HepG2 (cell line): ENCODE measurements around the gene EMC9. TPM values are rescaled to one million over a fixed set of nuclear protein-coding genes. Genes with fewer than 3 reads are reported as not detected.

ENCODE experiments used
- ETV6 ChIP-seq: sonication (generic); formaldehyde crosslinking; conservative IDR thresholded peaks from 2 replicates; pipeline ENCODE4 v1.4.0; 2020; ENCODE audit warnings: missing genetic modification reagents
- GPN1 ChIP-seq: sonication (generic); formaldehyde crosslinking; IDR thresholded peaks from 2 replicates; pipeline ENCODE4 v1.5.1; 2020; ENCODE audit warnings: missing genetic modification reagents, borderline replicate concordance
- MEIS2 ChIP-seq: sonication (generic); formaldehyde crosslinking; IDR thresholded peaks from 2 replicates; pipeline ENCODE4 v1.9.0; 2021; ENCODE audit warnings: mild to moderate bottlenecking, missing genetic modification reagents
- PPARG ChIP-seq: conservative IDR thresholded peaks from 2 replicates; pipeline ENCODE4 v1.6.1; 2016; ENCODE audit warnings: missing biosample characterization, missing genetic modification reagents
- ZNF160 ChIP-seq: sonication (generic); formaldehyde crosslinking; IDR thresholded peaks from 2 replicates; pipeline ENCODE4 v1.8.0; 2022; ENCODE audit warnings: mild to moderate bottlenecking, inconsistent platforms, missing genetic modification reagents
- ZNF441 ChIP-seq: sonication (generic); formaldehyde crosslinking; IDR thresholded peaks from 2 replicates; pipeline ENCODE4 v1.7.0; 2021; ENCODE audit warnings: missing genetic modification reagents, borderline replicate concordance
- ZNF468 ChIP-seq: sonication (generic); formaldehyde crosslinking; IDR thresholded peaks from 2 replicates; pipeline ENCODE4 v1.8.0; 2022; ENCODE audit warnings: mild to moderate bottlenecking, moderate library complexity, missing genetic modification reagents
- polyA plus RNA-seq, 8 experiments: library from polyadenylated mRNA; depleted of rRNA in 3 of 8; stranded (reverse) in 7 of 8; unstranded in 1 of 8; fragments of >200 nt; fragmentation: Illumina TruSeq in 4 of 8; extraction: Trizol in 4 of 8; gene quantifications; 2 replicates each; pipeline versions ENCODE4 v1.2.1 to v1.2.3, GENCODE V29; 2011 to 2016; ENCODE audit warnings: low read depth in 4 of 8, missing spikeins in 1 of 8, mixed read lengths in 1 of 8; ENCODE audit not compliant: insufficient read depth in 1 of 8
- total RNA-seq, 5 experiments: library from RNA; depleted of rRNA; stranded (reverse); fragments of >200 nt; fragmentation: Illumina TruSeq; extraction: Trizol; gene quantifications; 2 replicates each; pipeline ENCODE4 v1.2.3, GENCODE V29; 2016; ENCODE audit warnings: low read depth in 1 of 5
- TF ChIP-seq, protein P1 (sequence below): sonication (generic); formaldehyde crosslinking; IDR thresholded peaks from 2 replicates; pipeline ENCODE4 v1.5.1; 2020; ENCODE audit warnings: missing genetic modification reagents, mild to moderate bottlenecking, borderline replicate concordance
- TF ChIP-seq, protein P2 (sequence below): sonication (generic); formaldehyde crosslinking; IDR thresholded peaks from 2 replicates; pipeline ENCODE4 v1.5.0; 2020; ENCODE audit warnings: missing genetic modification reagents
- TF ChIP-seq, protein P3 (sequence below): IDR thresholded peaks from 2 replicates; pipeline ENCODE4 v1.6.1; 2016; ENCODE audit warnings: missing compliant biosample characterization, missing genetic modification reagents, borderline replicate concordance
- TF ChIP-seq, protein P4 (sequence below): IDR thresholded peaks from 2 replicates; pipeline ENCODE4 v1.6.1; 2016; ENCODE audit warnings: low read depth, missing genetic modification reagents, missing compliant biosample characterization
- TF ChIP-seq, protein P5 (sequence below): sonication (generic); formaldehyde crosslinking; IDR thresholded peaks from 2 replicates; pipeline ENCODE4 v1.4.0; 2020; ENCODE audit warnings: missing genetic modification reagents
- TF ChIP-seq, protein P6 (sequence below): sonication (generic); formaldehyde crosslinking; IDR thresholded peaks from 2 replicates; pipeline ENCODE4 v1.8.1; 2023; ENCODE audit warnings: mild to moderate bottlenecking, missing genetic modification reagents, borderline replicate concordance

The EMC9 gene
- total and polyA plus RNA-seq, 2 of the 13 experiments (the other 11 are each of a cell fraction or from before 2014, with no cell fraction given) = 60.5 to 78.7 TPM

DNA sequence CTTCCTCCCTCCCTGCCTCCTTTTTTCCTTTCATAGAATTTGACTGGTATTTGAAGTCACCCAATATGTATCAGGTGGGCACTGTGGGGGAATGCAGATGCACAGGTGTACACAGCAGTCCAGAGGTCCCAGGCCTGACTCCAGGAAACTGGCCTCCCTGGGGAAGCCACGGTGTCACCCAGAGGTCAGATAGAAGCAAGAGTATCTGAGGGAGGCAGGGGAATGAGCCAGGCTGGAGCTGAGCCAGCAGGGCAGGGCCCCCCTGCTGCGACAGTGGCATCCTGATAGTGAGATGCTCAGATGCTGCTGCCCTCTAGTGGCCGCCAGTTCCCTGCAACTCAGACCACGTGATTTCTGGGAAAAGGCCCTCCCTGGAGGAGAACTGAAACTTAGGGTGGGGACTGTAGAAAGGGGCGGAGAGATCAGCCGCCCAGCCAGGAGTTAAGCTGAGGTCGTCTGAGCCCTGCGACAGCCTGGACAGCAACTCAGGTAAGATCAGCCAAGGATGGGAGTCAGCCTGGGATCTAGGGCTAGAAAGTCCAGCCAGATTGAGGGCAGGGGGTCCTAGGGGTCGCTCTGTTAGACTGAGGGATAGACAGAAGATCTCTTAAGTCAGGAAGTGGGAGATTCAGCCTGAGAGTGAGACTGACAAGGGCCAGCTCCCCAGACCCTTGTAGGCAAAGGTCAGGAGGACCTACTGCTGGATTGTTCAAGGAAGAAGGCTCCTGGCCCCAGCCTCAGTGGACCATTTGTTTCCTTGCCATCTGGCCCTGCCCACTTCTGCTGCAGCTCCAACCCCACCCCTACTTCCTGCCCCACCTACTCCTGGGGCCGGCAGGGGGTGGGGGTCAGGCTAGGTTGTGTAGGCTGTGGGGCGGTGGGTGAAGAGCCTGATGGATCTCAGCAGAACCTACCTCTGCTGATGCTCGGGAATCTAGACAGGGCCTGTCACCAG, 19.7 kb upstream of the EMC9 start, which contains the start of gene IRF9 (continued):
- TF ChIP-seq, protein P1, sequence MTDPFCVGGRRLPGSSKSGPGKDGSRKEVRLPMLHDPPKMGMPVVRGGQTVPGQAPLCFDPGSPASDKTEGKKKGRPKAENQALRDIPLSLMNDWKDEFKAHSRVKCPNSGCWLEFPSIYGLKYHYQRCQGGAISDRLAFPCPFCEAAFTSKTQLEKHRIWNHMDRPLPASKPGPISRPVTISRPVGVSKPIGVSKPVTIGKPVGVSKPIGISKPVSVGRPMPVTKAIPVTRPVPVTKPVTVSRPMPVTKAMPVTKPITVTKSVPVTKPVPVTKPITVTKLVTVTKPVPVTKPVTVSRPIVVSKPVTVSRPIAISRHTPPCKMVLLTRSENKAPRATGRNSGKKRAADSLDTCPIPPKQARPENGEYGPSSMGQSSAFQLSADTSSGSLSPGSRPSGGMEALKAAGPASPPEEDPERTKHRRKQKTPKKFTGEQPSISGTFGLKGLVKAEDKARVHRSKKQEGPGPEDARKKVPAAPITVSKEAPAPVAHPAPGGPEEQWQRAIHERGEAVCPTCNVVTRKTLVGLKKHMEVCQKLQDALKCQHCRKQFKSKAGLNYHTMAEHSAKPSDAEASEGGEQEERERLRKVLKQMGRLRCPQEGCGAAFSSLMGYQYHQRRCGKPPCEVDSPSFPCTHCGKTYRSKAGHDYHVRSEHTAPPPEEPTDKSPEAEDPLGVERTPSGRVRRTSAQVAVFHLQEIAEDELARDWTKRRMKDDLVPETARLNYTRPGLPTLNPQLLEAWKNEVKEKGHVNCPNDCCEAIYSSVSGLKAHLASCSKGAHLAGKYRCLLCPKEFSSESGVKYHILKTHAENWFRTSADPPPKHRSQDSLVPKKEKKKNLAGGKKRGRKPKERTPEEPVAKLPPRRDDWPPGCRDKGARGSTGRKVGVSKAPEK (CRISPR knock-in tag) = no peak; the same call in 1 of the 2 replicates
- TF ChIP-seq ZNF160 (CRISPR knock-in tag) (peak; percentile 43; the same call in 1 of the 2 replicates), MEIS2 (peak; percentile 78), ETV6 (CRISPR knock-in tag) (peak; percentile 98), PPARG (CRISPR knock-in tag) (peak; percentile 93), GPN1 (peak; percentile 55; the same call in 1 of the 2 replicates), ZNF468 (CRISPR knock-in tag) (no peak), ZNF441 (CRISPR knock-in tag) (peak; percentile 88; the same call in 1 of the 2 replicates)
- TF ChIP-seq, protein P2, sequence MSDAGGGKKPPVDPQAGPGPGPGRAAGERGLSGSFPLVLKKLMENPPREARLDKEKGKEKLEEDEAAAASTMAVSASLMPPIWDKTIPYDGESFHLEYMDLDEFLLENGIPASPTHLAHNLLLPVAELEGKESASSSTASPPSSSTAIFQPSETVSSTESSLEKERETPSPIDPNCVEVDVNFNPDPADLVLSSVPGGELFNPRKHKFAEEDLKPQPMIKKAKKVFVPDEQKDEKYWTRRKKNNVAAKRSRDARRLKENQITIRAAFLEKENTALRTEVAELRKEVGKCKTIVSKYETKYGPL (CRISPR knock-in tag) = no peak; the same call in 1 of the 2 replicates
- TF ChIP-seq, protein P3, sequence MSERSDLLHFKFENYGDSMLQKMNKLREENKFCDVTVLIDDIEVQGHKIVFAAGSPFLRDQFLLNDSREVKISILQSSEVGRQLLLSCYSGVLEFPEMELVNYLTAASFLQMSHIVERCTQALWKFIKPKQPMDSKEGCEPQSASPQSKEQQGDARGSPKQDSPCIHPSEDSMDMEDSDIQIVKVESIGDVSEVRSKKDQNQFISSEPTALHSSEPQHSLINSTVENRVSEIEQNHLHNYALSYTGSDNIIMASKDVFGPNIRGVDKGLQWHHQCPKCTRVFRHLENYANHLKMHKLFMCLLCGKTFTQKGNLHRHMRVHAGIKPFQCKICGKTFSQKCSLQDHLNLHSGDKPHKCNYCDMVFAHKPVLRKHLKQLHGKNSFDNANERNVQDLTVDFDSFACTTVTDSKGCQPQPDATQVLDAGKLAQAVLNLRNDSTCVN (CRISPR knock-in tag) = peak; percentile 89
- TF ChIP-seq, protein P4, sequence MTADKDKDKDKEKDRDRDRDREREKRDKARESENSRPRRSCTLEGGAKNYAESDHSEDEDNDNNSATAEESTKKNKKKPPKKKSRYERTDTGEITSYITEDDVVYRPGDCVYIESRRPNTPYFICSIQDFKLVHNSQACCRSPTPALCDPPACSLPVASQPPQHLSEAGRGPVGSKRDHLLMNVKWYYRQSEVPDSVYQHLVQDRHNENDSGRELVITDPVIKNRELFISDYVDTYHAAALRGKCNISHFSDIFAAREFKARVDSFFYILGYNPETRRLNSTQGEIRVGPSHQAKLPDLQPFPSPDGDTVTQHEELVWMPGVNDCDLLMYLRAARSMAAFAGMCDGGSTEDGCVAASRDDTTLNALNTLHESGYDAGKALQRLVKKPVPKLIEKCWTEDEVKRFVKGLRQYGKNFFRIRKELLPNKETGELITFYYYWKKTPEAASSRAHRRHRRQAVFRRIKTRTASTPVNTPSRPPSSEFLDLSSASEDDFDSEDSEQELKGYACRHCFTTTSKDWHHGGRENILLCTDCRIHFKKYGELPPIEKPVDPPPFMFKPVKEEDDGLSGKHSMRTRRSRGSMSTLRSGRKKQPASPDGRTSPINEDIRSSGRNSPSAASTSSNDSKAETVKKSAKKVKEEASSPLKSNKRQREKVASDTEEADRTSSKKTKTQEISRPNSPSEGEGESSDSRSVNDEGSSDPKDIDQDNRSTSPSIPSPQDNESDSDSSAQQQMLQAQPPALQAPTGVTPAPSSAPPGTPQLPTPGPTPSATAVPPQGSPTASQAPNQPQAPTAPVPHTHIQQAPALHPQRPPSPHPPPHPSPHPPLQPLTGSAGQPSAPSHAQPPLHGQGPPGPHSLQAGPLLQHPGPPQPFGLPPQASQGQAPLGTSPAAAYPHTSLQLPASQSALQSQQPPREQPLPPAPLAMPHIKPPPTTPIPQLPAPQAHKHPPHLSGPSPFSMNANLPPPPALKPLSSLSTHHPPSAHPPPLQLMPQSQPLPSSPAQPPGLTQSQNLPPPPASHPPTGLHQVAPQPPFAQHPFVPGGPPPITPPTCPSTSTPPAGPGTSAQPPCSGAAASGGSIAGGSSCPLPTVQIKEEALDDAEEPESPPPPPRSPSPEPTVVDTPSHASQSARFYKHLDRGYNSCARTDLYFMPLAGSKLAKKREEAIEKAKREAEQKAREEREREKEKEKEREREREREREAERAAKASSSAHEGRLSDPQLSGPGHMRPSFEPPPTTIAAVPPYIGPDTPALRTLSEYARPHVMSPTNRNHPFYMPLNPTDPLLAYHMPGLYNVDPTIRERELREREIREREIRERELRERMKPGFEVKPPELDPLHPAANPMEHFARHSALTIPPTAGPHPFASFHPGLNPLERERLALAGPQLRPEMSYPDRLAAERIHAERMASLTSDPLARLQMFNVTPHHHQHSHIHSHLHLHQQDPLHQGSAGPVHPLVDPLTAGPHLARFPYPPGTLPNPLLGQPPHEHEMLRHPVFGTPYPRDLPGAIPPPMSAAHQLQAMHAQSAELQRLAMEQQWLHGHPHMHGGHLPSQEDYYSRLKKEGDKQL (CRISPR knock-in tag) = peak; percentile 85; the same call in 1 of the 2 replicates
- TF ChIP-seq, protein P5, sequence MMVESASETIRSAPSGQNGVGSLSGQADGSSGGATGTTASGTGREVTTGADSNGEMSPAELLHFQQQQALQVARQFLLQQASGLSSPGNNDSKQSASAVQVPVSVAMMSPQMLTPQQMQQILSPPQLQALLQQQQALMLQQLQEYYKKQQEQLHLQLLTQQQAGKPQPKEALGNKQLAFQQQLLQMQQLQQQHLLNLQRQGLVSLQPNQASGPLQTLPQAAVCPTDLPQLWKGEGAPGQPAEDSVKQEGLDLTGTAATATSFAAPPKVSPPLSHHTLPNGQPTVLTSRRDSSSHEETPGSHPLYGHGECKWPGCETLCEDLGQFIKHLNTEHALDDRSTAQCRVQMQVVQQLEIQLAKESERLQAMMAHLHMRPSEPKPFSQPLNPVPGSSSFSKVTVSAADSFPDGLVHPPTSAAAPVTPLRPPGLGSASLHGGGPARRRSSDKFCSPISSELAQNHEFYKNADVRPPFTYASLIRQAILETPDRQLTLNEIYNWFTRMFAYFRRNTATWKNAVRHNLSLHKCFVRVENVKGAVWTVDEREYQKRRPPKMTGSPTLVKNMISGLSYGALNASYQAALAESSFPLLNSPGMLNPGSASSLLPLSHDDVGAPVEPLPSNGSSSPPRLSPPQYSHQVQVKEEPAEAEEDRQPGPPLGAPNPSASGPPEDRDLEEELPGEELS = peak; percentile 94
- TF ChIP-seq, protein P6, sequence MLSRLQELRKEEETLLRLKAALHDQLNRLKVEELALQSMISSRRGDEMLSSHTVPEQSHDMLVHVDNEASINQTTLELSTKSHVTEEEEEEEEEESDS (CRISPR knock-in tag) = peak; percentile 54; the same call in 1 of the 2 replicates
